HepG2 (cell line): Measurements from ENCODE around the gene ZBTB45. TPM values are rescaled to one million over a fixed set of nuclear protein-coding genes. Genes with fewer than 3 reads are reported as not detected.

Source experiments
- AGO1 ChIP-seq: fragments of 200-400 bp; formaldehyde crosslinking; IDR thresholded peaks from 2 replicates; pipeline ENCODE4 v1.6.1; 2017; ENCODE audit warnings: mild to moderate bottlenecking, low read depth, low read length, moderate library complexity; ENCODE audit not compliant: poor library complexity, severe bottlenecking
- PCBP2 ChIP-seq: fragments of 200-400 bp; formaldehyde crosslinking; optimal IDR thresholded peaks from 2 replicates; pipeline ENCODE3; 2018; ENCODE audit warnings: low read length, low read depth; ENCODE audit not compliant: poor library complexity, severe bottlenecking
- POLR2AphosphoS2 ChIP-seq: IDR thresholded peaks from 2 replicates; pipeline ENCODE4 v1.6.1; 2011; ENCODE audit warnings: low read depth, low read length, improper control_type of control experiment
- PTBP1 ChIP-seq: fragments of 200-400 bp; formaldehyde crosslinking; IDR thresholded peaks from 2 replicates; pipeline ENCODE4 v1.6.1; 2018; ENCODE audit warnings: low read length, low read depth; ENCODE audit not compliant: poor library complexity, severe bottlenecking
- RXRA ChIP-seq: sonication (generic); formaldehyde crosslinking; IDR thresholded peaks from 2 replicates; pipeline ENCODE4 v1.5.1; 2020; ENCODE audit warnings: missing genetic modification reagents
- SAFB2 ChIP-seq: sonication (generic); formaldehyde crosslinking; IDR thresholded peaks from 2 replicates; pipeline ENCODE4 v1.5.1; 2020; ENCODE audit warnings: missing genetic modification reagents, low read depth, mild to moderate bottlenecking, borderline replicate concordance
- ZBTB7A ChIP-seq: sonication (generic); formaldehyde crosslinking; IDR thresholded peaks from 2 replicates; pipeline ENCODE4 v1.8.0; 2022; ENCODE audit warnings: mild to moderate bottlenecking, missing genetic modification reagents
- ZNF18 ChIP-seq: sonication (generic); formaldehyde crosslinking; IDR thresholded peaks from 2 replicates; pipeline ENCODE4 v1.8.0; 2022; ENCODE audit warnings: mild to moderate bottlenecking, missing genetic modification reagents; ENCODE audit not compliant: insufficient replicate concordance
- ZNF512 ChIP-seq: sonication (generic); formaldehyde crosslinking; IDR thresholded peaks from 2 replicates; pipeline ENCODE4 v1.4.0; 2020; ENCODE audit warnings: mild to moderate bottlenecking, missing genetic modification reagents
- ZNF563 ChIP-seq: sonication (generic); formaldehyde crosslinking; IDR thresholded peaks from 2 replicates; pipeline ENCODE4 v1.8.0; 2022; ENCODE audit warnings: mild to moderate bottlenecking, moderate library complexity, missing genetic modification reagents
- ZNF570 ChIP-seq: sonication (generic); formaldehyde crosslinking; IDR thresholded peaks from 2 replicates; pipeline ENCODE4 v1.4.0; 2020; ENCODE audit warnings: mild to moderate bottlenecking, missing genetic modification reagents, borderline replicate concordance
- ZNF678 ChIP-seq: sonication (generic); formaldehyde crosslinking; IDR thresholded peaks from 2 replicates; pipeline ENCODE4 v1.4.0; 2020; ENCODE audit warnings: mild to moderate bottlenecking, missing genetic modification reagents
- ZNF709 ChIP-seq: sonication (generic); formaldehyde crosslinking; IDR thresholded peaks from 2 replicates; pipeline ENCODE4 v1.5.0; 2020; ENCODE audit warnings: mild to moderate bottlenecking, missing genetic modification reagents
- polyA plus RNA-seq, 8 experiments: library from polyadenylated mRNA; depleted of rRNA in 3 of 8; stranded (reverse) in 7 of 8; unstranded in 1 of 8; fragments of >200 nt; fragmentation: Illumina TruSeq in 4 of 8; extraction: Trizol in 4 of 8; gene quantifications; 2 replicates each; pipeline versions ENCODE4 v1.2.1 to v1.2.3, GENCODE V29; 2011 to 2016; ENCODE audit warnings: low read depth in 4 of 8, missing spikeins in 1 of 8, mixed read lengths in 1 of 8; ENCODE audit not compliant: insufficient read depth in 1 of 8
- total RNA-seq, 5 experiments: library from RNA; depleted of rRNA; stranded (reverse); fragments of >200 nt; fragmentation: Illumina TruSeq; extraction: Trizol; gene quantifications; 2 replicates each; pipeline ENCODE4 v1.2.3, GENCODE V29; 2016; ENCODE audit warnings: low read depth in 1 of 5
- TF ChIP-seq, protein P1 (sequence below): IDR thresholded peaks from 2 replicates; pipeline ENCODE4 v1.6.1; 2016; ENCODE audit warnings: low read depth, missing genetic modification reagents, missing compliant biosample characterization
- TF ChIP-seq, protein P2 (sequence below): sonication (generic); formaldehyde crosslinking; IDR thresholded peaks from 2 replicates; pipeline ENCODE4 v1.5.0; 2020; ENCODE audit warnings: missing genetic modification reagents
- TF ChIP-seq, protein P3 (sequence below): sonication (generic); formaldehyde crosslinking; IDR thresholded peaks from 2 replicates; pipeline ENCODE4 v1.5.0; 2020; ENCODE audit warnings: missing genetic modification reagents

Gene ZBTB45
- total and polyA plus RNA-seq, 2 of the 13 experiments (the other 11 are each of a cell fraction or from before 2014, with no cell fraction given): 3.0 to 3.7 TPM

- TF ChIP-seq, protein P1, sequence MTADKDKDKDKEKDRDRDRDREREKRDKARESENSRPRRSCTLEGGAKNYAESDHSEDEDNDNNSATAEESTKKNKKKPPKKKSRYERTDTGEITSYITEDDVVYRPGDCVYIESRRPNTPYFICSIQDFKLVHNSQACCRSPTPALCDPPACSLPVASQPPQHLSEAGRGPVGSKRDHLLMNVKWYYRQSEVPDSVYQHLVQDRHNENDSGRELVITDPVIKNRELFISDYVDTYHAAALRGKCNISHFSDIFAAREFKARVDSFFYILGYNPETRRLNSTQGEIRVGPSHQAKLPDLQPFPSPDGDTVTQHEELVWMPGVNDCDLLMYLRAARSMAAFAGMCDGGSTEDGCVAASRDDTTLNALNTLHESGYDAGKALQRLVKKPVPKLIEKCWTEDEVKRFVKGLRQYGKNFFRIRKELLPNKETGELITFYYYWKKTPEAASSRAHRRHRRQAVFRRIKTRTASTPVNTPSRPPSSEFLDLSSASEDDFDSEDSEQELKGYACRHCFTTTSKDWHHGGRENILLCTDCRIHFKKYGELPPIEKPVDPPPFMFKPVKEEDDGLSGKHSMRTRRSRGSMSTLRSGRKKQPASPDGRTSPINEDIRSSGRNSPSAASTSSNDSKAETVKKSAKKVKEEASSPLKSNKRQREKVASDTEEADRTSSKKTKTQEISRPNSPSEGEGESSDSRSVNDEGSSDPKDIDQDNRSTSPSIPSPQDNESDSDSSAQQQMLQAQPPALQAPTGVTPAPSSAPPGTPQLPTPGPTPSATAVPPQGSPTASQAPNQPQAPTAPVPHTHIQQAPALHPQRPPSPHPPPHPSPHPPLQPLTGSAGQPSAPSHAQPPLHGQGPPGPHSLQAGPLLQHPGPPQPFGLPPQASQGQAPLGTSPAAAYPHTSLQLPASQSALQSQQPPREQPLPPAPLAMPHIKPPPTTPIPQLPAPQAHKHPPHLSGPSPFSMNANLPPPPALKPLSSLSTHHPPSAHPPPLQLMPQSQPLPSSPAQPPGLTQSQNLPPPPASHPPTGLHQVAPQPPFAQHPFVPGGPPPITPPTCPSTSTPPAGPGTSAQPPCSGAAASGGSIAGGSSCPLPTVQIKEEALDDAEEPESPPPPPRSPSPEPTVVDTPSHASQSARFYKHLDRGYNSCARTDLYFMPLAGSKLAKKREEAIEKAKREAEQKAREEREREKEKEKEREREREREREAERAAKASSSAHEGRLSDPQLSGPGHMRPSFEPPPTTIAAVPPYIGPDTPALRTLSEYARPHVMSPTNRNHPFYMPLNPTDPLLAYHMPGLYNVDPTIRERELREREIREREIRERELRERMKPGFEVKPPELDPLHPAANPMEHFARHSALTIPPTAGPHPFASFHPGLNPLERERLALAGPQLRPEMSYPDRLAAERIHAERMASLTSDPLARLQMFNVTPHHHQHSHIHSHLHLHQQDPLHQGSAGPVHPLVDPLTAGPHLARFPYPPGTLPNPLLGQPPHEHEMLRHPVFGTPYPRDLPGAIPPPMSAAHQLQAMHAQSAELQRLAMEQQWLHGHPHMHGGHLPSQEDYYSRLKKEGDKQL (CRISPR knock-in tag): peak; percentile 31; the same call in 1 of the 2 replicates
- TF ChIP-seq ZNF678 (0 out of 2 replicates have a peak, but pooled peaks have one; percentile 55), PTBP1 (peak; percentile 55), ZBTB7A (CRISPR knock-in tag) (peak; percentile 97; the same call in 1 of the 2 replicates), ZNF570 (CRISPR knock-in tag) (0 out of 2 replicates have a peak, but pooled peaks have one; percentile 74), RXRA (CRISPR knock-in tag) (peak; percentile 91), POLR2AphosphoS2 (no peak), ZNF512 (CRISPR knock-in tag) (peak; percentile 58; the same call in 1 of the 2 replicates), SAFB2 (CRISPR knock-in tag) (peak; percentile 62), ZNF563 (peak; percentile 85; the same call in 1 of the 2 replicates), ZNF18 (no peak), PCBP2 (no peak), AGO1 (peak; percentile 91), ZNF709 (CRISPR knock-in tag) (peak; percentile 95; the same call in 1 of the 2 replicates)
- TF ChIP-seq, protein P2, sequence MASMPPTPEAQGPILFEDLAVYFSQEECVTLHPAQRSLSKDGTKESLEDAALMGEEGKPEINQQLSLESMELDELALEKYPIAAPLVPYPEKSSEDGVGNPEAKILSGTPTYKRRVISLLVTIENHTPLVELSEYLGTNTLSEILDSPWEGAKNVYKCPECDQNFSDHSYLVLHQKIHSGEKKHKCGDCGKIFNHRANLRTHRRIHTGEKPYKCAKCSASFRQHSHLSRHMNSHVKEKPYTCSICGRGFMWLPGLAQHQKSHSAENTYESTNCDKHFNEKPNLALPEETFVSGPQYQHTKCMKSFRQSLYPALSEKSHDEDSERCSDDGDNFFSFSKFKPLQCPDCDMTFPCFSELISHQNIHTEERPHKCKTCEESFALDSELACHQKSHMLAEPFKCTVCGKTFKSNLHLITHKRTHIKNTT (CRISPR knock-in tag): 0 out of 2 replicates have a peak, but pooled peaks have one; percentile 57
- TF ChIP-seq, protein P3, sequence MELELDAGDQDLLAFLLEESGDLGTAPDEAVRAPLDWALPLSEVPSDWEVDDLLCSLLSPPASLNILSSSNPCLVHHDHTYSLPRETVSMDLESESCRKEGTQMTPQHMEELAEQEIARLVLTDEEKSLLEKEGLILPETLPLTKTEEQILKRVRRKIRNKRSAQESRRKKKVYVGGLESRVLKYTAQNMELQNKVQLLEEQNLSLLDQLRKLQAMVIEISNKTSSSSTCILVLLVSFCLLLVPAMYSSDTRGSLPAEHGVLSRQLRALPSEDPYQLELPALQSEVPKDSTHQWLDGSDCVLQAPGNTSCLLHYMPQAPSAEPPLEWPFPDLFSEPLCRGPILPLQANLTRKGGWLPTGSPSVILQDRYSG (CRISPR knock-in tag): no peak
Measured at GRCh38 chr19:58519355-58520256, at the start of gene ZBTB45 (continued).
